NCI-H2196 (cell line): ENCODE results near the gene PDZRN3.
A peak's percentile ranks its signal among the peaks of the same experiment; 100 is the strongest.

Experiments
- DNase-seq: peaks from one replicate; lab custom pipeline; 2025; ENCODE audit not compliant: unreplicated experiment; lab: John Stamatoyannopoulos, UW

The PDZRN3 gene

DNA sequence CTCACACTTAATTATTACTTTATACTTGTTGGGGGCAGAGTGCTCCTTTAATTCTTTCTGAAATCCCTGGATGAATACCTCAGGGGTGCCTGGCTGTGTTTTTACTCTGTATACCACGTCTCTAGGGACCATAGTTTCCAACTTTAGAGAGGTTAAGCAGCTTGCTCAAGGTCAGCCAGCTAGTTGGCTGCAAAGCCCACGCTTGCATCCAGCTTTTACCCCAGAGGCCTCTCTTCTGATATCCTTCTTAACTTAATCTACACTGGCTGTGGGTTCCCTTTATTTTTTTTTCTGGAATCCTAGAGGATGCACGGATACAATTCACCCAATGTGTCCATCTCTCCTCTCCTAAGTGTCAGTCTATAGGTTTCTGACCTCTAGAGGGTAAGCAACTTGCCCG lies 1.4 kb downstream of the PDZRN3 start:
- DNase-seq: no peak

DNA sequence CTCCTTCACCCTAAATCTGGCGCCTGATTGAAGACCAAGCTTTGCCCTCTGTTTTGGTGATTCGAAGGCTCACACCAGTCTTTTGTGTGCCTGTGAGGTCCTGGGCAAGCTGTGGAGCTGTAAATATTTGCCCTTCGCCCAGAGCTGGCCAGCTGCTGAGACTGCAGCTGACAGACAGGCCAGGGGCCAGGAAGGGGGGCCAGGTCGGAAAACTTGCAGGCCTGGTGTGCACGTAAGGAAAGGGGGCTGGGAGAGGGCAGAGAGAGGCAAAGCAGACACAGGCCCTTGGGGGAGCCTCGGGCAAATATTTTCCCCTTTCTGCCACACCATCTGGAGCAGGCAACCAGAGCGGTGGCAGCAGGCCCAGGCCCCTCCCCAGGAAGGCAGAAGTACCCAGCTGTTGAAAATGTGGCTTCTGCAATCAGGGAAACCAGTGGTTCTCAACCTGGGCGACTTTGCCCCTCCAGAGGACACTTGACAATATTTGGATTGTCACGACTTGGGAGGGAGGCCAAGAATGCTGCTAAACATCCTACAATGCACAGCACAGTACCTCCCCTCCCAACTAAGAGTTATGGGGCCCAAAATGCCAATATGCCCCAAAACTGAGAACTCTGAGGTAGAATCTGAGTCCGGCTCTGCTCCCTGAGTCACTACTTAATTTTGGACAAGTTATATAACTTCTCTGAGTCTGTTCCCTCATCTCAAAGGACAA lies 2.5 kb downstream of the PDZRN3 start:
- DNase-seq: peak; percentile 34

DNA sequence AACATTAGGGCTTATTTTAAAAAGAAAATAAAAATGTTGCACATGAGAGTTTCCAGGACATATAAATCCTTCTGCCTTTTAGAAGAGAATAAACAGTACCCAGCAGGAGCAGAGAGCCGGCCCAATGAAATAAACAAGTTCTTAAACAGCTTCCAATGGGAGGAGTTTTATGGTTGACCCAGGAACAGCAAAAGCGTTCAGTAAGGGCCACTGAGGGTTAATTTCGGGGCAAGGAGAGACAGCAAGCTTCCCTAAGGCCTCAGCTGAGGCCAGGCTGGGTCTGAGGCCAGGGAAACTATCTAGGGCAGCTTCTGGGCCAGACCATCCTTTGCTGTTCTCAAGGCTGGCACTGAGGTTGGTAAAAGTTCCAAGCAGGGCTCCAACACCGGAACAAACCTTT lies 3.4 kb downstream of the PDZRN3 start:
- no peak for DNase-seq

DNA sequence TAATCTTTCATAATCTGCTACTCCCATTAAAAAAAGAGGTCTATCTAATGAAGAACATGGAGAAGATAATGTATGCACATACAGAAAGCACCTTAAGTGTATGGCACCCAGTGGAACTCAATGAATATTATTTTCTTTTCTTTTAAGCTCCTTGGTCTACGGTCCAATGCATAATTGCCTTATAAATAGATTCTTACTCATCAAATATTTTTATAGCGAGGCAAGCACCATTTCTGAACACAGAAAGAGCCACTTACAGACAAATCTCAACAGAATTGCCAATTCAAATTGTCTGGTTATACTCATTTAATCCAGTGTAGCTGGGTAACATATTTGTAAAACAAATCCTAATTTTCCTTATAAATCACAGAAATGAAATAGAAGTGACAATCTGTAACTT lies 6.3 kb downstream of the PDZRN3 start:
- DNase-seq: no peak

DNA sequence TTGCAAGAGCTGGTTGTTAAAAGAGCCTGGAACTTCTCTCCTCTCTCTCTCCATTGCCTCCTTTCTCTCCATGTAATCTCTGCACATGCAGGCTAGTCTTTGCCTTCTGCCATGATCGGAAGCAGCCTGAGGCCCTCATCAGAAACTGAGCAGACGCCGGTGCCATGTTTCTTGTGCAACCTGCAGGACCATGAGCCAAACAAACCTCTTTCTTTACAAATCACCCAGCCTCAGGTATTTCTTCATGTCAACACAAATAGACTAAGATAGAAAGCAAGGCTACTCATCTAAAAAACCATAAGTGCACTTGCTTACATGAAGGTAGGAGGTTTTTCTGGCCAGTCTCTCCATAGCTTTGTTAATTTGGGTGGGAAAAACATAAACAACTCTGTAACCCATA lies 8.7 kb downstream of the PDZRN3 start:
- no peak for DNase-seq

DNA sequence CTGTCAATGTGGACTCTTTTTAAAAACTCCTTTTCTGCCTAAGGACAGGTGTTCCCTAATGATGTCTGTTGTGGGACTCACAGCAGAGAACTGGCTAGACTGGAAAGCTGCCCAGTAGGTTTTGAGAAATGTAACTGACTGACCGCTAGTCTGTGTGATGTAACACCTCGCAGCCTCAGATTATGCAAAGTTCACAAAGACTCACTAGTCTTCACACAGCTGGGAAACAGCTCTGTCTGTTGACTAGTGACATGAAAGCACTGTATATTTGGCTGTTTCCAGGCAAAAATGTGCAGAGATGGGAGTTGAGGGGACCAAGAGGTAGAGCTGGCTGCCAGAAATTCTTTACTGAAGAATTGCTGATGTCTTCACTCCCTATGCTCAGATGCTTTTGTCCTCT lies 10.3 kb downstream of the PDZRN3 start:
- no peak for DNase-seq

DNA sequence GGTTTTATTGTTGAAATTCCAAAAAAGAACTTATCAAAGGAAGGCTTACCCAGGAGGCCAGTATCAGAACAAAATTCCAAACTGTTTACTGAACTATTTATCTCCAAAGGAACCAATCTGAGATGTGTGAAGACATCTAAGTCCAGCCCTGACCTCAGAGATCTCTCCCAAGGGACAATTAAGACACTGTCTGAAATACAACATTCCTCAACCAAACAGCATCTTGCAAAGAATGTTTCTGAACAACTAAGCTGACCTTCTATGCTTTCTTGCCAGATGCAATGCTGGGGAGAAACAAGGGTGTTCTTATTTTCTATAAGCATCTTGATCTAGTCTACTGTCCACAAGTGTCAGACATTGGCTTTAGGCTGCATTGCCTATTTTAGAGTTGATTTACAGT lies 13.6 kb downstream of the PDZRN3 start:
- no peak for DNase-seq

DNA sequence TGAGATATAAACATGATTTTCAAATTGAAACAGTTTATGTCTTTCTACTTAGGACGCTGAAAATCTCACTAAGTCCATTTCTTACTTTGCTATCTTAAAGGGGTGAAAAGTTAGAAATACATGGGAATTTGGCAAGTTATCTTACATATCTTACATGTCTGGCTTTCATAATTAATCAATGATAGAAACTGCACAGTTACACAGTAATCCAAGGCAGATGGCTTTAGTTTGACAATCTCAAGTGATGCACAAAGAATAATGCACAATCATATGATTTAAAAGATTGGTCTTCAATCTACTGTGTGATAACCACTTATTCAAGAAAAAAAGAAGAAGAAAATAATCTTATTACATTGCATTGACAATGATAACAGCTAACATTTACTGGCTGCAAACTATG lies 14.2 kb downstream of the PDZRN3 start:
- DNase-seq: no peak

DNA sequence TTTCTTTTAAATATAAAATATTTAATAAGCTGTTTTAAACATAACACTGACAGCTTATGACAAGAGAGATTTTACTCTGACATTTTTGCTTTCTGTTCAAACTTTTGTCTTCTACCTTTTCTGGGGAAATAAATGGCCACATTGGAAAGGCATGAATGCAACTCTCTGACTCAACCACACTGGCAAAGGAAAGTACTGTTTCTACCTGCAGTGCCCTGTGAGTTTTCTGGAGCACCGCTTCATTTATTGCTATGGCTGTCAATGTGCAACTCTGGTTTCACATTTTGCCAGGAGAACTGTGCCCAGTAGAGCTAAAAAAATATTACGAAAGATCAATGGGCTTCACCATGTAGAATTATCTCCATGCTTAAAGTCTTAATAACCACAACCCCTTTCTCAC lies 15.1 kb downstream of the PDZRN3 start:
- no peak for DNase-seq

DNA sequence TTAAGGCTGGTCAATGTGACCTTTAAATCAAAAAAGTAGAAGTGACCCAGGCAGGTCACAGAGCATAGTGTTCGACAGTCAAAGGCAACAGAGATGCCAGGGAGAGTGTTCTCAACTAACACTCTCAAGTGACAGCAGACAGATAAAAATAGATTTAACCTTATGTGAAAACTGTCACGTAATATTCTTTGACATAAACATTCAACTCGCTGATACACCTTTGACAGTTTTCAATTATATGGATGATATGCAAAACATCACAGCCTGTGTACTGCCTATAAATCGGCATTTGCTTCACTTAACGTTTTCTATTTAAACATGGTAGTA lies 15.5 kb downstream of the PDZRN3 start:
- DNase-seq: no peak

DNA sequence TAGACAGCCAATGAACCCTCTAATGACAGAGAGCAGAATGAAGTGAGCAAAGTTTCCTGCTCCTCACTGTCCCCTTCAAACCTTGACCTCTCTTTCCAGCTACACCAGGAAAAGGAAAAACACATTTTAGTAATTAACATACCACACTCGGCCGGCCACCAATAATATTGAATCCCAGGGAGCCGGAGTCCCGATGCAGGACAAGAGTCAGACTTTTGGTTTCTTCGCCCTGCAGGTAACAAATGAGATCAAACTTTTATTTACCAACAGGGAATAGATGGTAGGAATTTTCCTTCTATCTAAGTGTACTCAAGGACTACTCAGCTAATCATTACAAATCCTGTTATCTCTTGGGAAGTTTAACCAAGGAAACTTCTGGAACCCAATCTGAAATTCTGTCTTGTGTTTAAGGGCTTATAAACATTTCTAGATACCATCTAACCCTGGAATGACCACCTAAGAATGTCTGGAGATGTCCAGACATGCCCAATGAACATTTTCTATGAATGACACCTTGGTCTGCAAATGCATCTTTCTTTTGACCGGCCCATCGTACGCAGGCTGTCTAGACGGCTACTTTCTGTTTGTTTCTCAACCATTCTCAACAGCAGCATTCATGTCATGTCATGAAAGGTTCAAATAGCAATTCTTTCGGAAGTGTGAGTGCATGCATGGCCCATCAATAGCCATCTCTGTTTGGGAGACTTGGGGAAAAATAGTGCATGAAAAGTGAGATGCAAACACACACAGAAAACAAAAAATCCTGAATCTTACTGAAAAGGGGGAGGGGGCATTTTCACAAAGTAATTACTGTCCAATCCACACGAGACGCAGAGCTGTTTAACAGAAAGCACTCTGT lies 16.1 kb downstream of the PDZRN3 start:
- no peak for DNase-seq

DNA sequence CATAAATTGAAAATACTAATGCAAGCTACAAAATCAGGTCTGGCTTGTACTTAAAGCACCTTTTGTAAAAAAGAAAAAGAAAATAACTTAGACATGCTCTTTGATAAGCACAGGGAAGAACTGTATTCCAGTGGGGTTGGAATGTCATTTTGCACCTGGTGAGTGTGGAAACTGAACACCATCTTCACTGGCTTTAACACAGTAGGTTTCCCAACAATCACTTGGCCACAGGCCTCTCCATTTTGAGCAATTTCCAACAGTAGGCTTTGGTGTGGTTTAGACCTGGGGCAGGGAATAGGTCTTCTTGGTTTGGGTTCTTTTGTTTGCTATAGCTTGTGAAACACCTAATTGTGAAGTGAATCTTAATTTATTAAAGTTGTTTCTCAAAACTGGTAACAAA lies 18.9 kb downstream of the PDZRN3 start:
- no peak for DNase-seq

DNA sequence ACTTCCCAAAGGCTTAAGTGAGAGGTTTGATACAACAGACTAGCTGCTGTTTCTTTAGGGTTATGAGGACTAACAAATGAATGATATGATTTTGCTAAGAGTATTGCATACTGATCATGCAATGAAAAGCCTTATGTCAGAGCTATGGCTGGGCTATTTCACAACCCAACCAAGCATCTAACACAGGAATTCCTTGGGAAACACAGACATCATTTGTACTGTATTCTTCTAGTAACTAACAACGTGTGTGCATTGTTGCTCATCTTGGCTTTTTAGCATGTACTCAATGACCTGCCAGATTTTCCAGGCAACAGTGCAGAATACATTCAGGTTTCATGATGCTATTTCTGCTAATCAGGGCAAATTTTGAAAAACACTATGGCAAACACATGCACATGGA lies 19.3 kb downstream of the PDZRN3 start:
- DNase-seq: no peak

DNA sequence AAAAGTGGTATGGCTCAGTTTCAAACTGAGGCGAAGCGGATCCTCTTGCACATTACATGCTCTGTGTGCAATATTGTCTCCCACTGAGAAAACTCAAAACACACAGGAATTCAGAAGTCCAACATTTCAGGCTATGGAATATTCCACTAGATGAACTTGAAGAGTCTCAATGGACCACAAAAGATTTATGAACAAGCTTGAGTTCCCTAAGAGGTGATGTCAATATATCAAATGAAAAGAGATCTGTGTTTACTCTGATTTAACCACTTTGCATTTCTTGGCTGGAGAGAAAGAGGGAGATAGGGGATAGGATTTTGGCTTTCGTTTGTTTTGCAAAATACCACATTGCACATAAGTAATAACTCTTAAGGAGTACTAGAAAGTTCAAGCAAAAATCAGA lies 20.3 kb downstream of the PDZRN3 start:
- no peak for DNase-seq

DNA sequence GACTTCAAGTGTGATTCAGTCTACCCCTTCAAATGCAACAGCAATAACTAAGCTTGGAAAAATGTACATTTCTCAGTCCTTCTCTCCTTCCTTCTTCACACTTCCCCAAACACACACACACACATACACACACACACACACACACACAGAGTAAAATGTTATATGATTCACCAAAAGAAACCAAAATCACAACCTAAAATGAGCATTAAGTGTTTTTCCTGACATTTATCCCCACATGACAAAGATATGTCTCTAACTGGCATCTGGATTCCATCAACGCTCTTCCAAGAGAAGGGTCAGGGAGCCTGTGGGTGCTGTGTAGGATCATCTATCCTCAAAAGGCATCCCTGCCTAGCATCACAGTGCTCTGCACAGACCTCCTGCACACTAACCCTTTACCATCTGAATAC lies 21.0 kb downstream of the PDZRN3 start:
- no peak for DNase-seq

DNA sequence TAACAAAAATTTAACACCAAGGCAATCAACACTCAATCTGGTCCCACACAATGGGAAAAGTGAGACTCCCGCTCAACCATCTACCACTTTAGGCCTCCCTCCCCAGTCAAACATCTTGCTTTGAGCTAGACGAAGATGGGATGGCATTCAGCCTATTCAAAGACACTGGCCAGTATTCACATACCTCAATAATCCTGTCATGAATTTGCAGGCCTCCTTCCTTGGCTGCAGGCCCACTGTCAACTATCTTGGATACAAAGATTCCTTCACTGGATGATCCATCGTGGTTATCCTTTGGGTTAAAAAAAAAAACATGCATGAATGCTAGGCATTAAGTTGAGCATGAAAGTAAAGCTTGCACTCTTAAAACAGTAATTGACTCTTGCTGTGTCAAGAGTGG lies 22.6 kb downstream of the PDZRN3 start:
- DNase-seq: no peak

DNA sequence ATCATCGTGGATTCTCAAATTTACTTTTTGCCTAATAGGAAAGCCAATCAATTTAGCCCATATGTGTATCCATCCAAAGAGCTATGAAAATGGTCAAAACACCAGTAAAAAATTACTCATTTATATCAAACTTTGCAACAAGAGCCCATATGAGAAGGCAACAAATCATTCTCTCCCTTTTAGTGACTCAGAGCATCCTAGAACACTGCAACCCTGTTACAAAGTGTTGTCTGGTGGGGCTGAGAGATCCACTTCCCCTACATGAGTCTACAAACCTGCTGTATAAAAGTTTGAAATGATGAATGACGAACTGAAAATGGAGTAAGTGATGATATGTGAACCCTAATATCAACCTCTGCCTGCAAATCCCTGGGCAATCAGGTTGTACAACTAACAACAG lies 23.3 kb downstream of the PDZRN3 start:
- no peak for DNase-seq

DNA sequence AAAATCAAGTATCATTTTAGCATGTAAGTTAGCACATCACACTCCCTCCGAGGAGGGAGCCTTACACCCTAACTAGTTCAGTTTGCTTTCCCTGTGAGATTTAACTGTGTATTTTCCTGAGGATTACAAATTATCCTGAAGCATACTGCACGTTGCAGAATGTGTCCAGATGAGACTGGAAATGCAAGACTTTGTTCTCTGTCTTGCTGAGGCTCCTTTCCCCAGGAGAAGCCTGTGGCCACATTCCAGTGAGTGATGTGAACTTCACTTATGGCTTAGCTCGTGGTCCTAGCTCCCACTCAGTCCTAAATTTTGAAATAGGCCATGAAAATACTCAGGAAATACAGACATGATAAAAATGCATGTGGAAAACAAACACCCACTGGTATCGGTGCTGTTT lies 23.7 kb downstream of the PDZRN3 start:
- DNase-seq: no peak

DNA sequence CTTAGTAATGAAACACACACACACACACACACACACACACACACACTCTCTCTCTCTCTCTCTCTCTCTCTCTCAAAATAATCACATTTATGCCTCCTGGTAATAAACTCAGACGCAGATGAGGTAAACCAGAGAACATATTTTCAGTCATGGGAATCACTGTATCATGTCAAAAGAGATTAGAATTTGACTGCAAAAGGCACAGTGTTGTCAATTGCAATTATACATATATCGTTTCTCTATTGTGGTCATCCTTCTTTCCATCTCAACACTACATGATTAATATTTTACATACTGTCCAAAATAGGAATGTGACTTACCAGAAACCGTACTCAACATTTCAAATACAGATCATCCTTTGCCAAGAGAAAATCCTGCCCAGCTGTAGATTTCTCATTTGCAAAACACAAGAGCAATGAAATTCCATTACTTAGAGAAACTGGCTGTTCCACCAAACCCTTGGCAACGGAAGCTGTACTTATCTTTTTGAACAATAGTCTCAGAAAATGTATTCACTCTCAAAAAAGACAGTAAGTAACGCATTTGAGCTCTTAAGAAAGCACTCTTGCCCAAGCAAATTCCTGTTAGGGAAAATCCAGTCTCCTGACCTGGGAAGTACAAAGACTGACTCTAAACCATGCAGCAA lies 24.3 kb downstream of the PDZRN3 start:
- DNase-seq: no peak

DNA sequence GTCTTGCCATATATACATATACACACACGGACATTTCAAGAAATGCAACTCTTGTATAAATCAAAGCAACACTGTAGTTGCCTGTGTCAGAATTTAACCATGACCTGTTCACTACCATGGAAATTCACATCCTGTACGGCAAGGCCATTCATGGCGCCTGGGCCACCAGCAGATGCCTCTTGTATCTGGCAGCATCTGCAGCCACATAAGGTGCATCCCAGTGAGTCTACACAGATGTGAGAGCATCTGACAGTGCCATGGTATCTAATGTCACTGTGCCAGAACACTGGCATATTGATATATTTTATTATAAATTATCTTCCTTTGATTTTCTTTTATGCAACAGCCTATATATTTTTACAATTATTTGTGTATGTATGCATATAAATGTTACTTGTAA lies 25.1 kb downstream of the PDZRN3 start:
- DNase-seq: no peak

DNA sequence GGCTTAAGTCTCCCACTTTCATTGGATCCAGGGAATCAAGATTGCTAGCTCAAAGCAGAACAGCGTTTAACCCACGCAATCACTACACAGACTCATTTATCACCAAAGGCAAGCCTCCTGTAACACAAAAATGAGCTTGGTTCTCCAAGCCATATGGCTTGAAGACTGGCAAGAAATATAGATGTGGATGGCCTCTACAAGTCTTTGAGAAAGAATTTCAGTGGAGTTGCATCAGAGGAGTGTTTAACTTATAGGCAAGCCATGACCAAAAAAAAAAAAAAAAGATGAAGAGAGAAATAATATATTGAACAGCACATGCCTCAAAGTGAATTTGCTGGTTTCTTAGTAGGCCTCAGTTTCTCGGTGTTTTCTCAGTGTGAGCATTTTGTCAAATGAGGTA lies 27.3 kb downstream of the PDZRN3 start:
- DNase-seq: no peak
